ENCODE data around the gene CLDN18.

DNA sequence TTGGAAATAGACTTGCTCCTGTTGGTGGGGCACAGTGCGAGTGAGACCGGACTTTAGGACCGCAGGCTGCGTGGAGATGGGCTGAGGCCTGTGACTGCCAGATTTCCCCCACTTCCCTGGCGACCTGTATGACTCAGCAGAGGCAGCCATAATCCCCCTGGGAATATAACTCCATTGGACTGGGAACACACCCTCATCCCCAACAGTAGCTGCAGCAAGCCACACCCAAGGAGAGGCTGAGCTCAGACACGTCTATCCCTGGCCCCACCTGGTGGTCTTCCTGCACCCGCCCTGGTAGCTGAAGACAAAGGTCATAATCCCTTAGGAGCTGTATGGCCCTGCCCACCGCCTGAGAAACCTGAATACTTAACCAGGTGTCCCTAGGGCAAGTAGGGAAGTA, 62.8 kb downstream of the CLDN18 start:
- TF ChIP-seq CTCF (IDR thresholded peaks at IDR 0.05) (no peak), EZH2 (IDR thresholded peaks at IDR 0.05; ENCODE audit: borderline replicate concordance, insufficient read depth, low read depth, low read length, poor library complexity, severe bottlenecking) (no peak)

All from B cell (primary cell).